Measurements from ENCODE around the gene SOX12.

DNA sequence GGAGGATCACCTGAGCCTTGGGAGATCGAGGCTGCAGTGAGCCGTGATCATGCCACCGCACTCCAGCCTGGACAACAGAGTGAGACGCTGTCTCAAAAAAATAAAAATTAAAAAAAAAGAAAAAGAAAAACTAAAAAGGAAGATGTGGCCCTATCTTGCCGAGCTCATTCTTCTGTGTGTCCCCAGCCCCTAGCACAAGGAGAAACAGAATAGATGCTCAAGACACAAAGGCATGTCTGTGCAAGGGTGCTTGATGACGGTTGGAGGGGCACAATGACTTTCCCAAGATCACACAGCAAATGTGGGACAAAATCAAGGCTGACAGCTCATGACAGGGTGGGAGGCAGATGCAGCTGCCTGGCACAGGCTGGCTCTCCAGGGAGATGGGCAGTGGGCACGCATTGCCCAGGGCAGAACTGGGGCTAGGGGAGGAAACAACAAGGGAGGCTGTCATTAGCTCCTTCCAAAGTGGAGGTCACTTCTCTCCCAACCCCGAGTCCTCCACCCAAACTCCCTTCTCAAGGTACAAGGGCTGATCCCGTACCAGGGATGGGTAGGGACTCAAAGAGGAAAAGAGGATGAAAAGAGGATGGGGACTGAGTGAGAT lies 20.8 kb downstream of the SOX12 start:
- no peak for TF ChIP-seq POLR2A (IDR thresholded peaks at IDR 0.05)
- TF ChIP-seq, protein P1, sequence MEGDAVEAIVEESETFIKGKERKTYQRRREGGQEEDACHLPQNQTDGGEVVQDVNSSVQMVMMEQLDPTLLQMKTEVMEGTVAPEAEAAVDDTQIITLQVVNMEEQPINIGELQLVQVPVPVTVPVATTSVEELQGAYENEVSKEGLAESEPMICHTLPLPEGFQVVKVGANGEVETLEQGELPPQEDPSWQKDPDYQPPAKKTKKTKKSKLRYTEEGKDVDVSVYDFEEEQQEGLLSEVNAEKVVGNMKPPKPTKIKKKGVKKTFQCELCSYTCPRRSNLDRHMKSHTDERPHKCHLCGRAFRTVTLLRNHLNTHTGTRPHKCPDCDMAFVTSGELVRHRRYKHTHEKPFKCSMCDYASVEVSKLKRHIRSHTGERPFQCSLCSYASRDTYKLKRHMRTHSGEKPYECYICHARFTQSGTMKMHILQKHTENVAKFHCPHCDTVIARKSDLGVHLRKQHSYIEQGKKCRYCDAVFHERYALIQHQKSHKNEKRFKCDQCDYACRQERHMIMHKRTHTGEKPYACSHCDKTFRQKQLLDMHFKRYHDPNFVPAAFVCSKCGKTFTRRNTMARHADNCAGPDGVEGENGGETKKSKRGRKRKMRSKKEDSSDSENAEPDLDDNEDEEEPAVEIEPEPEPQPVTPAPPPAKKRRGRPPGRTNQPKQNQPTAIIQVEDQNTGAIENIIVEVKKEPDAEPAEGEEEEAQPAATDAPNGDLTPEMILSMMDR (IDR thresholded peaks at IDR 0.05), result no peak

Data from testis (tissue), 2 donors.